H1 (cell line): ENCODE results near the gene DHPS. TPM values are rescaled to one million over a fixed set of nuclear protein-coding genes. Genes with fewer than 3 reads are reported as not detected.
"Not testable (repeated sequence)": the region's sequence is repeated elsewhere in the genome, so short reads cannot be mapped to it uniquely, and the experiment has no call there.

Experiments used
- CTCF ChIA-PET: fragments of 300-600 bp; sonication (Branson Sonifier 250); formaldehyde crosslinking; loops from one replicate; lab custom pipeline; 2021; ENCODE audit not compliant: partially characterized antibody; lab: Charles Lee
- POLR2A ChIA-PET: fragments of 300-600 bp; sonication (Branson Sonifier 250); formaldehyde crosslinking; loops from one replicate; lab custom pipeline; 2021; ENCODE audit warnings: inconsistent platforms; ENCODE audit not compliant: partially characterized antibody; lab: Charles Lee
- DNase-seq, 2 experiments: peaks; one replicate each; pipeline versions ENCODE4 v3.0.0 to v3.0.0-alpha.2; 2010 to 2022; ENCODE audit warnings: low spot score in 2 of 2, low read depth in 1 of 2, mixed read lengths in 1 of 2
- FAIRE-seq: peaks from 2 replicates; lab custom pipeline; 2011; peaks lifted over from hg19 to GRCh38; lab: Jason Lieb, UNC
- H2AFZ ChIP-seq: 2 replicates; pipeline ENCODE4 v1.8.1; 2012; ENCODE audit warnings: low read length, inconsistent platforms
- H2AK5ac ChIP-seq: 2 replicates; pipeline ENCODE4 v1.6.1; 2013; ENCODE audit warnings: low read depth, low read length
- H2BK120ac ChIP-seq: replicated peaks from 2 replicates; pipeline ENCODE3; 2013; ENCODE audit warnings: low read depth, low read length, inconsistent platforms
- H2BK12ac ChIP-seq: 2 replicates; pipeline ENCODE4 v1.6.1; 2013; ENCODE audit warnings: low read depth, low read length
- H2BK15ac ChIP-seq: 2 replicates; pipeline ENCODE4 v1.6.1; 2013; ENCODE audit warnings: low read length
- H2BK20ac ChIP-seq: 2 replicates; pipeline ENCODE4 v1.6.1; 2013; ENCODE audit warnings: low read length
- H2BK5ac ChIP-seq: 2 replicates; pipeline ENCODE4 v1.6.1; 2013; ENCODE audit warnings: low read depth, low read length
- H3K14ac ChIP-seq: 2 replicates; pipeline ENCODE4 v1.6.1; 2013; ENCODE audit warnings: inconsistent platforms; ENCODE audit not compliant: insufficient read length
- H3K18ac ChIP-seq: 2 replicates; pipeline ENCODE4 v1.6.1; 2013; ENCODE audit warnings: low read length; ENCODE audit errors: extremely low read depth
- H3K23ac ChIP-seq: 2 replicates; pipeline ENCODE4 v1.6.1; 2013; ENCODE audit warnings: inconsistent platforms; ENCODE audit not compliant: insufficient read length
- H3K23me2 ChIP-seq: 2 replicates; pipeline ENCODE4 v1.6.1; 2013; ENCODE audit warnings: low read depth, low read length
- H3K27ac ChIP-seq: 2 replicates; pipeline ENCODE4 v1.6.1; 2011; ENCODE audit warnings: low read depth, low read length, inconsistent platforms
- H3K27me3 ChIP-seq, 4 experiments: replicated peaks in 1 of 4; 1 replicate in 1 of 4; 2 replicates in 3 of 4; pipeline versions ENCODE4 v1.6.1 to v1.8.1; 2011 to 2013; ENCODE audit warnings: low read length in 3 of 4, mild to moderate bottlenecking in 3 of 4, inconsistent platforms in 2 of 4, mixed read lengths in 2 of 4, moderate library complexity in 1 of 4; ENCODE audit not compliant: control insufficient read depth in 3 of 4, insufficient read depth in 3 of 4; ENCODE audit errors: extremely low read depth in 1 of 4
- H3K36me3 ChIP-seq, 4 experiments: 2 replicates each; pipeline versions ENCODE4 v1.6.1 to v1.8.1; 2011 to 2013; ENCODE audit warnings: mild to moderate bottlenecking in 4 of 4, low read length in 3 of 4, moderate library complexity in 2 of 4, control low read depth in 1 of 4, inconsistent platforms in 1 of 4; ENCODE audit not compliant: insufficient read depth in 4 of 4, control insufficient read depth in 2 of 4
- H3K4ac ChIP-seq: replicated peaks from 2 replicates; pipeline ENCODE3; 2013; ENCODE audit warnings: low read length, low read depth, mixed read lengths, inconsistent platforms; ENCODE audit not compliant: insufficient read length
- H3K4me1 ChIP-seq, 4 experiments: replicated peaks in 1 of 4; 1 replicate in 1 of 4; 2 replicates in 3 of 4; pipeline versions ENCODE4 v1.6.1 to v1.8.1; 2011 to 2013; ENCODE audit warnings: low read length in 3 of 4, inconsistent platforms in 2 of 4, mixed read lengths in 1 of 4; ENCODE audit not compliant: insufficient read depth in 4 of 4, control insufficient read depth in 3 of 4
- H3K4me2 ChIP-seq, 2 experiments: 2 replicates each; pipeline versions ENCODE4 v1.6.1 to v1.8.1; 2011 to 2013; ENCODE audit warnings: low read depth in 2 of 2, low read length in 2 of 2, control low read depth in 1 of 2, inconsistent platforms in 1 of 2, mild to moderate bottlenecking in 1 of 2; ENCODE audit not compliant: insufficient read depth in 1 of 2
- H3K4me3 ChIP-seq, 4 experiments: fragments of 200-600, 300-600 bp in 1 of 4; sonication (generic), shearing (Covaris generic), sonication (Bioruptor Twin) in 1 of 4; 2 replicates each; pipeline versions ENCODE4 v1.5.1 to v1.8.1; 2011 to 2016; ENCODE audit warnings: low read length in 4 of 4, low read depth in 3 of 4, control low read depth in 2 of 4, inconsistent platforms in 2 of 4, mild to moderate bottlenecking in 2 of 4, mixed read lengths in 1 of 4, moderate library complexity in 1 of 4; ENCODE audit not compliant: insufficient read depth in 2 of 4; ENCODE audit errors: extremely low read depth in 1 of 4
- H3K56ac ChIP-seq: replicated peaks from 2 replicates; pipeline ENCODE3; 2013; ENCODE audit warnings: low read depth, mild to moderate bottlenecking, mixed read lengths, low read length, inconsistent platforms; ENCODE audit not compliant: insufficient read length
- H3K79me1 ChIP-seq: 2 replicates; pipeline ENCODE4 v1.6.1; 2013; ENCODE audit warnings: low read depth, low read length, control low read depth
- H3K79me2 ChIP-seq, 2 experiments: 2 replicates each; pipeline versions ENCODE4 v1.6.1 to v1.8.1; 2012 to 2013; ENCODE audit warnings: low read length in 2 of 2, mild to moderate bottlenecking in 2 of 2, inconsistent platforms in 1 of 2; ENCODE audit not compliant: insufficient read depth in 2 of 2, control insufficient read depth in 1 of 2
- H3K9ac ChIP-seq, 4 experiments: replicated peaks in 1 of 4; 1 replicate in 1 of 4; 2 replicates in 3 of 4; pipeline versions ENCODE4 v1.6.1 to v1.8.1; 2011 to 2013; ENCODE audit warnings: low read depth in 3 of 4, low read length in 3 of 4, control low read depth in 2 of 4, mild to moderate bottlenecking in 2 of 4, moderate library complexity in 2 of 4, inconsistent platforms in 1 of 4; ENCODE audit errors: extremely low read depth in 1 of 4
- H3K9me3 ChIP-seq, 2 experiments: 2 replicates each; pipeline versions ENCODE4 v1.6.1 to v1.8.1; 2012 to 2013; ENCODE audit warnings: mild to moderate bottlenecking in 2 of 2, moderate library complexity in 2 of 2, control low read depth in 1 of 2, inconsistent platforms in 1 of 2, low read depth in 1 of 2, low read length in 1 of 2, mixed read lengths in 1 of 2; ENCODE audit not compliant: insufficient read depth in 2 of 2
- H4K20me1 ChIP-seq, 2 experiments: replicated peaks in 1 of 2; 2 replicates each; pipeline versions ENCODE3 to v1.8.1; 2011 to 2013; ENCODE audit warnings: inconsistent platforms in 2 of 2, low read length in 2 of 2, mild to moderate bottlenecking in 1 of 2; ENCODE audit not compliant: insufficient read depth in 2 of 2, control insufficient read depth in 1 of 2
- H4K5ac ChIP-seq: 2 replicates; pipeline ENCODE4 v1.6.1; 2013; ENCODE audit warnings: low read length, low read depth, mixed read lengths, inconsistent platforms; ENCODE audit not compliant: insufficient read length
- H4K8ac ChIP-seq: 2 replicates; pipeline ENCODE4 v1.8.0; 2013; ENCODE audit warnings: mild to moderate bottlenecking, moderate library complexity, low read length, inconsistent platforms; ENCODE audit not compliant: insufficient read depth; ENCODE audit errors: extremely low read depth
- H4K91ac ChIP-seq: replicated peaks from 2 replicates; pipeline ENCODE3; 2013; ENCODE audit warnings: low read length, mixed read lengths, inconsistent platforms; ENCODE audit not compliant: insufficient read length
- EGR1 ChIP-seq: IDR thresholded peaks from 2 replicates; pipeline ENCODE4 v1.6.1; 2011; ENCODE audit warnings: low read depth, low read length, borderline replicate concordance
- WGBS, 2 experiments: shearing (Covaris generic) in 1 of 2; methylation state at CpG; one replicate each; pipeline versions ENCODE4 v1.1.6 to v1.1.7; 2013 to 2015; ENCODE audit warnings: low lambda C conversion rate in 2 of 2, mixed read lengths in 2 of 2, inconsistent platforms in 1 of 2, low coverage in 1 of 2, missing lambda C conversion rate in 1 of 2; ENCODE audit not compliant: insufficient replicate concordance in 2 of 2, insufficient coverage in 1 of 2, insufficient read length in 1 of 2; ENCODE audit errors: extremely low coverage in 1 of 2, missing lambda C conversion rate in 1 of 2; 5-methylcytosine and 5-hydroxymethylcytosine counted together
- polyA plus RNA-seq, 7 experiments: library from polyadenylated mRNA; depleted of rRNA in 3 of 7; stranded (reverse) in 5 of 7; unstranded in 2 of 7; fragments of >200 nt in 5 of 7; fragments of 200-250 nt in 2 of 7; gene quantifications; 1 replicate in 5 of 7; 2 replicates in 1 of 7; 4 replicates in 1 of 7; pipeline versions ENCODE4 v1.2.1 to v1.2.3, GENCODE V29; 2011 to 2013; ENCODE audit warnings: missing spikeins in 2 of 7, mixed read lengths in 2 of 7
- total RNA-seq: library from RNA; stranded (reverse); fragmentation: NEBNext Ultra II Directional; extraction: Animal tissue kit (Norgen Biotek cat#: 25700); gene quantifications from 2 replicates; pipeline ENCODE4 v1.2.1, GENCODE V29; 2021
- TF ChIP-seq, protein P1 (sequence below): IDR thresholded peaks from 2 replicates; pipeline ENCODE4 v1.6.1; 2012; ENCODE audit warnings: low read length, inconsistent platforms

DHPS gene
- total and polyA plus RNA-seq, 2 of the 8 experiments (the other 6 are each of a cell fraction or from before 2014, with no cell fraction given) = 86.6 to 99.6 TPM

DNA sequence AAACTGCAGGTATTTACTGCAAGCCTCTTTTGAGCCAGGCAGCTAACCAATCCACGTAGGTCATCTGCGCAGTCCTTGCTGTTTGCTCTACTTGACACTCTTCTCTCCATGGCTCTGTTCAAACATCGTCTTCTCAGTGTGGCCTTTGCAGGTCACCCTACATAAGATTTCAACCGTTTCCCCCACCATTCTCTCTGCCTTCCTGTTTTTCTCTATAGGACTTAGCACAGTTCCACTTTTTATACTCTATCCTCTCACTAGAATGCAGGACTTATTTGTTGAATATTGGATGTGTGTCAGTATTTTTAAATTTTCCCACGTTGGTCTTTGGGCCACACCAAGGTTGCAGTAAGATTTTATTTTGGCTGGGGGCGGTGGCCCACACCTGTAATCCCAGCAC lies 16.5 kb upstream of the DHPS start (continued):
- no peak for TF ChIP-seq EGR1
- TF ChIP-seq, protein P1, sequence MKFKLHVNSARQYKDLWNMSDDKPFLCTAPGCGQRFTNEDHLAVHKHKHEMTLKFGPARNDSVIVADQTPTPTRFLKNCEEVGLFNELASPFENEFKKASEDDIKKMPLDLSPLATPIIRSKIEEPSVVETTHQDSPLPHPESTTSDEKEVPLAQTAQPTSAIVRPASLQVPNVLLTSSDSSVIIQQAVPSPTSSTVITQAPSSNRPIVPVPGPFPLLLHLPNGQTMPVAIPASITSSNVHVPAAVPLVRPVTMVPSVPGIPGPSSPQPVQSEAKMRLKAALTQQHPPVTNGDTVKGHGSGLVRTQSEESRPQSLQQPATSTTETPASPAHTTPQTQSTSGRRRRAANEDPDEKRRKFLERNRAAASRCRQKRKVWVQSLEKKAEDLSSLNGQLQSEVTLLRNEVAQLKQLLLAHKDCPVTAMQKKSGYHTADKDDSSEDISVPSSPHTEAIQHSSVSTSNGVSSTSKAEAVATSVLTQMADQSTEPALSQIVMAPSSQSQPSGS = no peak

DNA sequence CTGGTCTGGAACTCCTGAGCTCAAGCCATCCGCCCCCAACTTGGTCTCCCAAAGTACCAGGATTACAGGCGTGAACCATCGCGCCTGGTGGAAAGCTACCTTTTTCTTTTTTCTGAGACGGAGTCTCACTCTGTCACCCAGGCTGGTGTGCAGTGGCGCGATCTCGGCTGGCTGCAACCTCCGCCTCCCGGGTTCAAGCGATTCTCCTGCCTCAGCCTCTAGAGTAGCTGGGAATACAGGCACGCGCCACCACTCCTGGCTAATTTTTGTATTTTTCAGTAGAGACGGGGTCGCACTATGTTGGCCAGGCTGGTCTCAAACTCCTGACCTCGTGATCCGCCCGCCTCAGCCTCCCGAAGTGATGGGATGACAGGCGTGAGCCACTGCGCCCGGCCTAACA lies 15.7 kb upstream of the DHPS start:
- H2AK5ac ChIP-seq, H3K79me1 ChIP-seq, H3K9me3 ChIP-seq, H2AFZ ChIP-seq, H3K79me2 ChIP-seq, H3K9ac ChIP-seq, H2BK120ac ChIP-seq, H3K27ac ChIP-seq, H2BK15ac ChIP-seq, H3K23me2 ChIP-seq, FAIRE-seq, H3K27me3 ChIP-seq, H2BK5ac ChIP-seq, H2BK20ac ChIP-seq, H3K56ac ChIP-seq, H4K91ac ChIP-seq, H3K14ac ChIP-seq, H3K23ac ChIP-seq, H3K4ac ChIP-seq, DNase-seq, H3K18ac ChIP-seq, H4K20me1 ChIP-seq, H4K5ac ChIP-seq, H4K8ac ChIP-seq, H3K4me1 ChIP-seq, H2BK12ac ChIP-seq: not testable (repeated sequence)
- Histone ChIP-seq H3K36me3 (peaks cover 16 to 36% (median 22%) of the 10 kb centered on the region in 4 experiments), H3K4me3 (peak overlapping the region in 1 of 4 experiments; percentile 87; a peak in 3 of 8 replicates), H3K4me2 (peak overlapping the region; percentile 78 to 95; a peak in 2 of 4 replicates)
- CTCF ChIA-PET = interaction anchor here (1.2 to 1.7 kb wide), 6 partner anchors 8 to 187 kb away, joined by 3 to 6 read pairs (median 4); no protein-coding TSS in a partner anchor
- POLR2A ChIA-PET = interaction anchor here (0.6 to 9.2 kb wide), 16 partner anchors 11 to 457 kb away, joined by 3 to 93 read pairs (median 6); partner anchors contain the start of genes BEST2, DHPS, GET3 and GNG14
- 96% methylated on average over 21 of the region's 22 CpGs; no CpG with 5 or more reads in 1 of the 2 experiments for WGBS, 2 experiments
